ENCODE measurements around the gene CHMP3. TPM values are rescaled to one million over a fixed set of nuclear protein-coding genes. Genes with fewer than 3 reads are reported as not detected.

CHMP3 gene
- total RNA-seq, 4 donors from 2014 or later = 80.2 to 146 (median 111) TPM

GRCh38 chr2:86525421-86526340, 37.6 kb downstream of the CHMP3 start:
- ATAC-seq (ENCODE audit: low FRiP score) (no peak), DNase-seq (ENCODE audit: low spot score) (no peak)
- no peak for TF ChIP-seq CTCF (IDR thresholded peaks at IDR 0.05)

- ATAC-seq (ENCODE audit: low FRiP score) (no peak), DNase-seq (ENCODE audit: low spot score) (no peak)
- TF ChIP-seq CTCF (IDR thresholded peaks at IDR 0.05) = no peak
Observed at GRCh38 chr2:86523491-86523890, 39.8 kb downstream of the CHMP3 start.

GRCh38 chr2:86522711-86523110, 40.5 kb downstream of the CHMP3 start:
- no peak for DNase-seq (ENCODE audit: low spot score)
- no peak for ATAC-seq (ENCODE audit: low FRiP score)
- TF ChIP-seq CTCF (IDR thresholded peaks at IDR 0.05) = no peak

GRCh38 chr2:86521922-86522321, 41.3 kb downstream of the CHMP3 start:
- no peak for TF ChIP-seq CTCF (IDR thresholded peaks at IDR 0.05)
- DNase-seq (ENCODE audit: low spot score) (no peak), ATAC-seq (ENCODE audit: low FRiP score) (no peak)

GRCh38 chr2:86520153-86520552, 43.1 kb downstream of the CHMP3 start:
- TF ChIP-seq CTCF (IDR thresholded peaks at IDR 0.05) = no peak
- DNase-seq (ENCODE audit: low spot score) = no peak
- ATAC-seq (ENCODE audit: low FRiP score) = no peak

- no peak for TF ChIP-seq CTCF (IDR thresholded peaks at IDR 0.05)
- ATAC-seq (ENCODE audit: low FRiP score) = no peak
- no peak for DNase-seq (ENCODE audit: low spot score)
Observed at GRCh38 chr2:86519349-86519748, 43.9 kb downstream of the CHMP3 start.

- DNase-seq (ENCODE audit: low spot score) (no peak), ATAC-seq (ENCODE audit: low FRiP score) (no peak)
- no peak for TF ChIP-seq CTCF (IDR thresholded peaks at IDR 0.05)
Observed at GRCh38 chr2:86518481-86518880, 44.8 kb downstream of the CHMP3 start.
